AG04450 (cell line): ENCODE results near the gene PSMB11. TPM values are rescaled to one million over a fixed set of nuclear protein-coding genes. Genes with fewer than 3 reads are reported as not detected.

ENCODE experiments used
- CTCF ChIA-PET: fragments of 300-600, 350-600 bp; formaldehyde crosslinking; extraction: SDS; loops from one replicate; lab custom pipeline; 2022; ENCODE audit warnings: antibody characterized with exemption, inconsistent platforms; lab: Charles Lee
- POLR2A ChIA-PET: fragments of 350-600 bp; formaldehyde crosslinking; extraction: SDS; loops from one replicate; lab custom pipeline; 2021; ENCODE audit warnings: antibody characterized with exemption, inconsistent platforms; lab: Yijun Ruan, JAX
- DNase-seq: peaks from one replicate; pipeline ENCODE4 v3.0.0-alpha.2; 2011; ENCODE audit warnings: low read depth, low spot score
- H3K27ac ChIP-seq: one replicate; pipeline ENCODE4 v1.5.1; 2012; ENCODE audit warnings: low read depth, low read length, control low read depth
- H3K27me3 ChIP-seq: one replicate; pipeline ENCODE4 v1.6.0; 2012; ENCODE audit warnings: low read length; ENCODE audit not compliant: control insufficient read depth, insufficient read depth
- H3K4me3 ChIP-seq: 2 replicates; pipeline ENCODE4 v1.5.1; 2011; ENCODE audit warnings: mild to moderate bottlenecking, low read depth, low read length, control low read depth
- H3K9me3 ChIP-seq: 2 replicates; pipeline ENCODE4 v1.5.1; 2012; ENCODE audit warnings: low read length; ENCODE audit not compliant: control insufficient read depth, insufficient read depth
- CTCF ChIP-seq: IDR thresholded peaks from 2 replicates; pipeline ENCODE4 v1.5.1; 2011; ENCODE audit warnings: low read depth, low read length, control low read depth, inconsistent platforms
- polyA plus RNA-seq: library from polyadenylated mRNA; depleted of rRNA; stranded (reverse); fragments of >200 nt; gene quantifications from 2 replicates; pipeline ENCODE4 v1.2.3, GENCODE V29; 2011

Gene PSMB11
- polyA plus RNA-seq, 1 experiment: not detected

GRCh38 chr14:23054000-23054811, 12.2 kb downstream of the PSMB11 start:
- CTCF ChIA-PET: interaction anchor here (1.4 to 12.0 kb wide), 3 partner anchors 14 to 67 kb away, joined by 7 to 262 read pairs (median 21); no protein-coding TSS in a partner anchor

DNA sequence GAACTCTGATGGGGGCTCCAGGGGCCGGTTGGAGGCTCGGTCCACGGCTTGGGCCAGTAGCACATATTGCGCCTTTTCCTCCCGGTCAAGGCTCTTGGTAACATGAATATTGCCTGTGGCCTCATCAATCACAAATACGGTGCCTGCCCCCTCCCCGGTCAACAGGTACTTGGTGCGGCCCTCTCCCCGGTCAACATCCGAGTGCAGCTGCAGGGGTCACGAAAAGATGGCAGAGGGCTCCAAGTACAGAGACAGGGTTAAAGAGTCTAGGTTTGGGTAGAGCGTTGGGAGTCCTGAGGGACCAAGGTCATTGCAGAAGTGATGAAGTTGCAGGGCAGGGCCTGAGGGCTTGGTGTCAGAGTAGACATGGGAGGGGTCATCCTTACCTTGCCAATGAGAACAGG, 13.1 kb downstream of the PSMB11 start:
- TF ChIP-seq CTCF: no peak
- DNase-seq: no peak
- no peaks in the 10 kb centered on the region for H3K27me3 ChIP-seq
- no peak overlapping the region for H3K4me3 ChIP-seq
- CTCF ChIA-PET: interaction anchor here (0.5 to 12.0 kb wide), 17 partner anchors 8 to 173 kb away, joined by 3 to 262 read pairs (median 4); no protein-coding TSS in a partner anchor
- H3K9me3 ChIP-seq: no peaks in the 10 kb centered on the region
- POLR2A ChIA-PET: interaction anchor here (0.6 kb wide), 1 partner anchor 90 kb away, joined by 5 read pairs; no protein-coding TSS in a partner anchor
- H3K27ac ChIP-seq: no peak overlapping the region

More at GRCh38 chr14:23054000-23054811, 12.2 kb downstream of the PSMB11 start:
- no peak for DNase-seq
- POLR2A ChIA-PET: no interaction called here
- Histone ChIP-seq H3K4me3 (no peak overlapping the region), H3K27me3 (no peaks in the 10 kb centered on the region), H3K9me3 (no peaks in the 10 kb centered on the region), H3K27ac (no peak overlapping the region)
- TF ChIP-seq CTCF: no peak

DNA sequence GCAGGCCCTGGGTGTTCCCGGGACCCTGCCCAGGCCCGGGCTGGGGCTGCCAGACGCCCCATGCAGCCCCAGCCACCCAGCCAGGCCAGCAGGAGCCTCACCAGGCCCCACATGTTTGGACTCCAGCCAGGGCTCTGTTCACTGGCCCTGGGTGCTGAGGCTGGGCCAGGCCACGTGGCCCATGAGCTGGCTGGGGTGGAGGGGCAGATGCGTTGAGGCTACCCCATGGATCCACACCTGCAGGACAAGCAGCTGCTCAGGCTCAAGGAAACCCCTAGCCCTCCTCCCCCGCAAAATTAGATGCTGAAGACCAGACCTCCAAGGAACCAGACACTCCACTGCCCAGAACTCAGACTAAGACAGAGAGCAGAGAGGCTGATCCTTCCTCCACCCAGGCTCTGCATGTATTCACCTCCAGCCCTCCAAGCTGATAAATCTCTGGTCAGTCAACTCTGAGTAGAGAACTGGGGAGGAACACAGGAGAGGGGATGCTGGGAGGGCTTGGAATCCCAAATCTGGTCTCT, 13.7 kb downstream of the PSMB11 start:
- H3K4me3 ChIP-seq: no peak overlapping the region
- POLR2A ChIA-PET: interaction anchor here (0.6 to 1.5 kb wide), 4 partner anchors 9 to 90 kb away, joined by 3 to 5 read pairs (median 4); no protein-coding TSS in a partner anchor

DNA sequence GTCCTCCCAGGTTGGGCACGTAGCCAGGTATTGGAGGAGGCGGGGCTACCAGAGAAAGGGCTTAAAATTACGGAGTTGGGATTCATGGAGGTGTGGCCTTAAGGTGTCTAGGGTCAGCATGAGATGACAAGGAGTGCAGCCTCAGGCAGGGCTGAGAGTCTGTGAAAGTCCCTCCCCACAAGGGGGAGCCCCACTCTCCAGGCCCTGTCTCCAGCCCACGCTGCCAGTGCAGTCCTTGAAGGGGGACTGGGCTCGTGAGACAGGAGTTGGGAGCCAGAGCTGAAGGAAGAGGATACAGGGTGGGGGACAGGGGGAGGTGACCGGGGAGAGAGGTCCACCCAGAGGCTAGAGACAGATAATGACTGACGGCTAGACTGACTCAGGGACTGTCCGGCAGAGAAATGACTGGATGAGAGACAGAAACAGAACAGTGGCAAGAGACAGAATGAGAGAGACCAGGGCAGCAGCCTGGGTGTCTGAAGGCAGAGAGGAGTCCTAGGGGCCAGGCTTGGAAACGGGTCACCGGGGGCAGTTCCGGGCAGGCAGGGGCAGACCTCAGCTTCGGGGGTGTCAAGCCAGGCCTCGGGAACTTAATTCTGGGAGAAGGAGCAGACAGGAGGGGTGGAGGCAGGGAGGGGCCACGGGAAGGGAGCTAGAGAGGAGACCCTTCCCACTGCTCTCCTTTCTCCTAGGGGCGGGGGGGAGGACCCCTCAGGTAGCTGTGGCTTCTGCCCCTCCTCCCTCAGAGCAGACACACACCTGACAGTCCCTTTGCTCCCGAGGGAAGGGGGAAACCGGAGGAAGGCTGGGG, 14.3 kb downstream of the PSMB11 start:
- ChIA-PET POLR2A (interaction anchor here (0.9 to 1.5 kb wide), 4 partner anchors 9 to 78 kb away, joined by 3 to 4 read pairs (median 3); no protein-coding TSS in a partner anchor), CTCF (interaction anchor here (0.6 to 12.0 kb wide), 30 partner anchors 9 to 501 kb away, joined by 3 to 262 read pairs (median 4); no protein-coding TSS in a partner anchor)
- Histone ChIP-seq H3K27me3 (no peaks in the 10 kb centered on the region), H3K27ac (peak overlapping the region; percentile 21), H3K9me3 (no peaks in the 10 kb centered on the region), H3K4me3 (peak overlapping the region; percentile 61)
- DNase-seq: no peak
- TF ChIP-seq CTCF: peak; percentile 92

More for the DNA sequence above, 13.7 kb downstream of the PSMB11 start:
- CTCF ChIA-PET: interaction anchor here (0.5 to 12.0 kb wide), 21 partner anchors 9 to 174 kb away, joined by 3 to 262 read pairs (median 4); no protein-coding TSS in a partner anchor
- no peak for DNase-seq
- no peak overlapping the region for H3K27ac ChIP-seq
- TF ChIP-seq CTCF: no peak
- no peaks in the 10 kb centered on the region for H3K9me3 ChIP-seq
- no peaks in the 10 kb centered on the region for H3K27me3 ChIP-seq
